DMS79 treated with DMSO at 0.1 percent for 48 hours (cell line): ENCODE measurements around the gene AK8.

Experiments used
- DNase-seq: peaks from one replicate; lab custom pipeline; 2025; lab: John Stamatoyannopoulos, UW

AK8 gene

DNA sequence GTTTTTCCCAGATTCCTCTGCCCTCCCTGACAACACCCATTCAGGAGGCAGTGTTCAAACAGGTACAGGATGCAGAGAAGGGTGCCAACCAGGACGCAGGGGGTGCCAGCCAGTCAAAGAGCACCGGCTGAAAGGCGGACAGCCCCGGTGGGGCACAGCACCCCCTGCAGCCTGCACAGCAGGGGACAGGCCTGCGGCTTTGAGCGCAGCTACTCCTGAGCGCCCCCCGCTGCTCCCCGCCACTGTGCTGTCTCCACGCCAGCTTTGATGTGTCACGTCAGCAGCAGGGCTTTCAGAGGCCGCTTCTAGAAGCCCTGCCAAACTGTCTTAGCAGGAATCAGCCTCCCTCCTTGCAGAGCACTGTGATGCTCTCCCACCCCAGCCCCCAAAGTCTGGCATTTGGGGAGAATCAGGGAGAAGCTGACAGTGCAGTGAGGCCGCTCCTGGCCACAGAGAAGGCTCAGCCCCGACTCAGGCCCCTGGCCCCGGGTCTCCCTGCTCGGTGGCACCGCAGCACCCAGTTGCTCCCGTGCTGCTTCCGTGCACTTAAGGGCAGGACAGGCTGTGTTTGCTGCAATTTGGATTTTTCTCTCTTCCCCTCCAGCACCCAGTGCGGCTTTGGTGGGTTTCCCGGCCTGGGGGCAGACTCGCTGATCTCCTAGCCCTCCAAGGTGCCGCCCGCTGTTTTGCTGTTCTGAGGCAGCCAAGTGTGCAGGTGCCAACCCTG, 20.3 kb downstream of the AK8 start:
- DNase-seq: peak; percentile 21

DNA sequence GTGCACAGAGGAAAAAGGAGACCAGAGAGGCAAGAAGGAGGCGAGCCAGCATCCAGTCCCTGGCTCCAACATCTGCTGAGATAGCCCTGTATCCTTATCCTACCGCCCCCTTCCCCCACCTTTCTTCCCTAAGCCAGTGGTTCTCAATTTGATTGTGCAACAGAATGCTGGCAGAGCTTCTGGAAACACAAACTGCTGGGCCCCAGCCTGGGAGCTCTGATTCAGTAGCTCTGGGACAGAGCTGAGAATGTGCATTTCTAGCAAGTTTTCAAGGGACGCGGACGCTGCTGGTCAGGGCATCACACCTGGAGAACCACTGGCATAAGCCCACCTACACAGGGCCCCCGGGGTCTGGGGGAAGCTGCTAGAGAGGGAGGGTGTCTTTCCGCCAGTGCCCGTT, 21.1 kb downstream of the AK8 start:
- no peak for DNase-seq

DNA sequence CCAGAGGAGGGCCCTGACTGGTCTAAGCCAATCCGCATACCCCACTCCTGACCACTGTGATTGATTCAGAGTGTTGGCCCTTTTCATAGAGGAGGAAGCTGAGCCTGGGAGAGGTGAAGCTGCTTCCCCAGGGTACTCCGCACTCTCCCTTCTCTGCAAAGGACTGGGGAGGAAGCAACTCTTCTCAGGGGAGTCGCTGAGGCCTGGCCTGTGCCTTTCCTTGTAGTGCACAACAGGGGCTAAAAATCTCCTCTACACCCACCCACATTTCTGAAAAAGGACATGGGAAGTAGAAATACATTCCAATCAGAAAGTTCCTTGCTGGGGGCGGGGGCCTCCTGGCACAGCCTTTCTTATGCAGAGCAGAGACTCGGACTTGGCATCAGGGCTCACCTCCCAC, 22.2 kb downstream of the AK8 start:
- no peak for DNase-seq

DNA sequence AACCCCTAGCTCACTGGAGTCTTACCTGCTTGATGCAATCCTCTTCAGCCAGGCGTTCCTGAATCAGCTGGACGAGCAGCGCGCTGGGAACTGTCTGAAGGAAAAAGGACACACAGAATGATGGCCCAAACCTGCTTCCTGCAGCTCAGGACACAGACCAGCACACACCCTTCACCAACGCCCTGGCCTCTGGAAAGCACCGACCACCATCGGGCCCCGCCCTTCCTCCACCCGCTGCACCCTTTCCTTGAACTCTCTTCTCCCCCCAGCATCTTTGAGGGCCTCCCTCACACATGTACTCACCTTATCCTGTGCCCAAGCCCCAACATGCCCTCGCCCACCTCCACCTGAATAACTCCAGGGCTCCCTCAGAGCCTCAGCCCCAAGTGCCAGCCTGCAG, 23.3 kb downstream of the AK8 start:
- no peak for DNase-seq

DNA sequence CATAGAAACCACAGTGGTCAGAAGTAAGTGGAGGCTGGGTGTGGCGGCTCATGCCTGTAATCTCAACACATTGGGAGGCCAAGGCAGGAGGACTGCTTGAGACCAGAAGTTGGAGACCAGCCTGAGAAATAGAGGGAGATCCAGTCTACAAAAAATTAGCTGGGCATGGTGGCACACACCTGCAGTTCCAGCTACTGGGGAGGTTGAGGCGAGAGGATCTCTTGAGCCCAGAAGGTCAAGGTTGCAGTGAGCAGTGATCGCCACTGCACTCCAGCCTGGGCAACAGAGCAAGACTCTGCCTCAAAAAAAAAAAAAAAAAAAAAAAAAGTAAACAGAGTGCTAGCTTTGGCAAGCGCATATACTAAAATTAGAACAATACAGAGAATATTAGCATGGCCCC, 24.6 kb downstream of the AK8 start:
- no peak for DNase-seq

DNA sequence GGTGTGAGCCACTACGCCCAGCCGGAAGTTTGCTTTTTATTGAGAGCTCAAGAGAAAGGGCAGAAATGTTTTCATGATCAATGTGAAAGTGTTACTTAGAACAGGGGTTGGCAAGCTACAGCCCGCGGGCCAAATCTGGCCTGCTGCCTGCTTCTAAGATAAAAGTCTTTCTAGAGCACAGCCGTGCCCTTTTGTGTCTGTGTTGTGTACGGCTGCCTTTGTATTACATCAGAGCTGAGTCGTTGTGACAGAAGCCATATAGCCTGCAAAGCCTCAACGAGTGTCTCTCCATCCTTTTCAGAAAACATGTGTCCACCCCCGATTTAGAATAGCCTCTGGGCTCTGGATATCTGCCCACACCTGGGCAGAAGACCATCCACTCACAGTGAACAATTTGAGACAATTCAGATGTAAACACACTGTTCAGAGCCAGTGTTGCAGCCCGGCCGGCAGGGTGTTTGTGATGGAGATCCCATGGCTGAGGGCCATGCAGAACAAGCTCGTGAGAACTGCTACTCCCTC, 28.8 kb downstream of the AK8 start:
- no peak for DNase-seq

DNA sequence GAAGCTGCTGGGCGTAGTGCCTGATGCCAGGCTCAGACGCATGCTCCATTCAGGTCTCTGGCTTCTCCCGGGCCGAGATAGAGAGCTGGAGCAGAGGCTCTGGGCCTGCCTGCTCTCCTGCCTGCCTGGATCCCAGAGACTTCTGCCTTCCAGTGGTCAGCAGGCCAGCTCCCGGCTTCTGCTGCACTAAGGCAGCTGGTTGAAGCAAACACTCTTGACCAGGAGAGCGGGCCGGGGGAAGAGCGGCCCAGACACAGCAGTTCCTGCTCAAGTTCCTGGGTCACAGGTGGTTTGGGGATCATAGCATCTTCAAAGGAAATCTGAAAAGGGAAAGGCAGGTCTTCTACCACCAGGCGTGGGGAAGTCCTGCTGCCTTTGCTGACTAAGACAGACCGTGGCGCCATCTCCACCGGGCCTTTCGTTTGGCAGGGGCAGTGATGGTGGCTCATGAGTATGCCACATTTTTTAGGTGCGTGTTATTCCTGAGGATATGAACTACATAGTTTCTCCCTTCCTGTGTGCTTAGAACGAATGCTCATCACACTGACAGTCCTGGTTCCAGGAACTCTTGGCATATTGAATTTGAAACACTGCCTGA, 31.1 kb downstream of the AK8 start:
- no peak for DNase-seq

DNA sequence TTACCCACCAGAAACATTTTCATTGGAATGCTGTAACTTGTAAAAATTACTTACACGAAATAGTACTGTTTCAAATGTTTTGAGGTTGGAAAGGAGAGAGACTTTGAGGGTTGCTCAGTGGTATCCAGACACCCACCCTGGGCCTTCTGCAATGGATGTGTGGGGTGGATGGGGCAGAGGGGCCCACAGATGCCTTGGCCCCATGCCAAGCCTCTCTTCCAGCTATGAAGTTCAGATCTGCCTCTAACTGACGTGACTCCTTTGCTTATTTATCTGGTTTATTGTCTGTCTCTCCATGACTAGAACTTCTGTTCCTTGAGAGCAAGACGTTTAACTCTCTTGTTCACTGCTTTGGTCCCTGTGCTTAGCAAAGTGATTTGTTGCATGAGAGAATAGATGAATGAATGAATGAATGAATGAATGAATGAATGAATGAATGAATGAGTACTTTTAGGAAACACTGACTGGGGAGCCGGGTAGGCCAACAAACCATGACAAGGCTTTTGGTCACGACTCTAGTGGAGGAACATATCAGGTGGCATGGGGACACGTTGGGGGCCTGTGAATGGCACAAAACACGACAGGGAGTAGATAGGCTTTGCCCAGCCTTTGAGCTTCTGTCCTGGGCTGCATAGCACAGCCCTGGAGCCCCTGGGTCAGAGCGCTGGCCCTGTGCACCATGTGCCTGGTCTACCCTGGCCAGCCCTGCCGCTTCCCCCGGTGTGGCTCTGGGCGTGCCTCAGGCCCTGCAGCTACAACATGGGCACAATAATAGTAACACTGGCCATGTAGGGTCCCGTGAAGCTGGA, 31.8 kb downstream of the AK8 start:
- DNase-seq: no peak

DNA sequence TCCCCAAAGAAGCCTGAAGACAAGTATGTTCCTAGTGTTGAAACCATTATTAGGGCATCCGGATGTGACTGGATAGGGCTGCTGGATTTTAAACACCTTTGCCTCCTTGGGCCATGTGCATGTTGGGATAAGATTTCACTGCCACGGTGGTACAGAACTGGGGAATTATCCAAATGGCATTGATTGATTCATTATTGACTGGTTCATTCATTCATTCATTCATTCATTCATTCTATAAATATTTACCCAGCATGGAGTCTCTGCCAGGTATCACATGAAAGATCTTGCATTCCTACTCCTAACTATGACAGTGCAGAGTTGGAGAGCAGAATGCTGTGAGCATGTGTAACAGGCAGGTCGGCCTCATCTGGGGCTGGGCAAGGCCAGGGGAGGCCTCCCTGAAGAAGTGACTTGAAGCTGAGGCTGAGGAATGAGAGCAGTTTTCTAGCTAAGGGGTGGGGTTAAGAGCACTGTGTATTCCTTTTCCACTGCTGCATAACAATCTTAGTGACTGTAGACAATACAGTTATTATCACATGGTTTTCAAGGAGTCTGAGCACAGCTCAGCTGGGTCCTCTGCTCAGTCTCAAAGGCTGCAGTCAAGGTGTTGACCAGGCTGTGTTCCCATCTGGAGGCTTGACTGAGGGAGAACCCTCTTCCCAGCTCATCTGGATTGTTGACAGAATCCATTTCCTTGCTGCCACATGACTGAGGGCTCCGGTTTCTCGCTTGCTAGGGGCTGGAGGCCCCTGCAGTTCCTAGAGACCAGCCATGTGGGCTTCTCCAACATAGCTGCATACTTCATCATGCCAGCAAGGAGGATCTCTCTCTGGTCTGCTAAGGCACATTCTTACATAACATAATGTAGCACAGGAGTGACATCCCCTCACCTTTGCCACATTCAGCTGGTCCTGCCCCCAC, 35.7 kb downstream of the AK8 start:
- DNase-seq: no peak

DNA sequence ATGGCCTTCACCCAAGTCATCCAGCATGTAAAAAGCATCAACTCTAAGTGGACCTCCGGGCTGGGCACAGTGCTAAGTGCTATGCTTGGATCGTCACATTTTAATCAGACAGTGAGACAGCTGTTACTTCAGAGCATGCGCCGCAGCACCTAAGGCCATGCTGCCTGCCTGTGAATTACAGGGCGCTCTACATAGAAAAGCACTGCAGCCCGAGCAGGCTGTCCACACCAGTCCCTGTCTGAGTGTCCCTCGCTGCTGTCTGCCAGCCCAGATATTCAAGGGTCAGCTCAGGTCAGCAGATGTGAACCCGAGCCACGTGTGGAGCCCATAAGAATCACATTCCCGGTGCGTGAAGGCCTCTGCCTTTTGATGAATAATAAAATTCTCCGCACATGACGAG, 37.1 kb downstream of the AK8 start:
- no peak for DNase-seq

DNA sequence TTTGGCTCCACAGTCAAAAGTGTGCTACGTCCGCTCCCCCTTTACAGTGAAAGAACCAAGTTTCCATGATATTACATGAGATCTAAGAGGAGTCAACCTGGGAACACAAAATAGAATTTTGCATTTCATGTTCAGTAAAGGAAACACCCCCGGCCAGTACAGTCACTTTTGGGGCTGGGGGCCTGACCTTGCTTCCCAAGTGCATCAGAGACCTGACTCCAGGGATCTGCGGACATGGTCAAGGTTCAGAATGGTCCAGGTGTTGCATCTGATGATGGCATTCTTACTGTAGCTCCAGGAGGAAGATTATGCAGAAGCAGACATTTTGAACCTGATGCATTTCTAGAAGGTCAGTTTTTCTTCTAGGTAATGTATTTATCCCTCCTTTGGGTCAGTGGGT, 39.8 kb downstream of the AK8 start:
- no peak for DNase-seq

DNA sequence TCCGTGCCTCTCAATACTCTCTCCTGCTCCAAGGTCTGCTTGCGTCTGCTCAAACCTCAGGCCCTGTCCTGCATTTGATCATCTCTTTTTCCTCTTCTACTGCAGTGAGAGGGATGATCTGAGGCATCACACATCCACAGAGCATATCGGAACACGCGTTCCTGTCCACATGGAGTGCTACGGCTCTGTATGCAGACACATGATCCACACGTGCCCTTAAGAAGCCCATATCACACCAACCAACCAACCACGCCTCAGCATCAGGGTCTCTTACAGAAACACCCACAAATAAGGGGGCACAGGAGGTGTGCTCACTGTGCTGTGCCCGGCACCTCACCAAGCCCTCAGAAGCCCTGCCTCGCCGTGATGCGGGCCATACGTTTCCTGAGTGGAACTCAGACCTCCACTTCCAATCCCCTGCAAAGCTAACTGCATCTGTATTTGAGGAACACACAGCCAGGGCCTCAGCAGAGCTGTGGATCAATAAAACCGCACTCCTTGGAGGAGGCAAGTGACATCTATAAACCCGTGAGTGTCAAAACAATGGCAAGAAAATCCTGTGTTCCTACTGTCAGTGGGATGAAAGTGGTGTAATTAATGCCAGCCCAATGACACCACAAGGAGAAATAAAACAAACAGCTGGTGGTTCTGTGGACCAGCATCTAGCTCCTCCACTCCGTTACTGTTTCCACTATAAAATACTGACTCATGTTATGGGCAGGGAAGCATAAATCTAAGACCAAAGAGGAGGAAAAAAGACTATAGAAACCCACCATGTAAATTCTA, 40.4 kb downstream of the AK8 start:
- no peak for DNase-seq

DNA sequence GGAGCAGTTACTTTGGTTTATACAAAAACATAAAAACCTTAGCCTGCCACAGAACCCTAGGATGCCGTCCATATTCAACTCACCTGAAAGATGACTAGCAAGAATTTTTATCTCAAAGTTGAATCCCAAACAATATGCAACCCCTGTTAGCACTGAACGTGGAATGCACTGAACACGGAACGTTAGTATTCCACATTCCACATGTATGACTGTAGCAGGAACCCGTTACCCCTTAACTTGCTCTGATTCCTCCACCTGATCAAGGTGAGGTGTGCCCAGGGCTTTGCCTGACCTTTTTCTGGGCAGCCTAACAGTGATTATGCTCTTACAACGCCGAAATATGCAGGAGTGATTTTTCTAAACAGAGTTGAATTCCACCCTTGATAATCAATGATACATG, 43.7 kb downstream of the AK8 start:
- no peak for DNase-seq

DNA sequence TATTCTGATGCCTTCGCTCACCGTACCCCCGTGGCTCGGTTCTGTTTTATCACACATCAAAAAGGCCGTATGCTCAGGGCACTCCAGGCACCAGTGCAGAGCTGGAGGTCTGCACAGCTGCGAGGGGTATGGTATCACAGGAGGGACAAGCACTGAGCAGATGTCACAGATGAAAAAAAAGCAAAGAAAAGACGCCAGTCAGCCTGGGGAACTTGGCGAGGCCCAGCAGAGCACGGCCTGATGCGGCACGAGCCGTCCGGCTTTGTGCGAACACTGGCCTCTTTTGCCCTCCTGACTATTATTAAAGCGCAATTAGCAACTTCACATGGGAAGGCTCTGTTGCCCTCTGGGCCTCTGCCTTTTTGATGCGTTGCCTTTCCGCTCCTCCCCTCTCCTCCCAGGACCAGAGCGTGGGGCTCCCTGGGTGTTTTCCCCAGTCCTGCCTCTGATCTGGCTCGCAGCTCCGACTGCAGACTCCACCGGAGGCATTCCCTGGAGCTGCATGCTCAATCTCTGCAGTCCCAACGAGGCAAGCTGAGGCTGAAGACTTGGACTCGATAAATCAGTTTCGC, 44.4 kb downstream of the AK8 start:
- DNase-seq: no peak

DNA sequence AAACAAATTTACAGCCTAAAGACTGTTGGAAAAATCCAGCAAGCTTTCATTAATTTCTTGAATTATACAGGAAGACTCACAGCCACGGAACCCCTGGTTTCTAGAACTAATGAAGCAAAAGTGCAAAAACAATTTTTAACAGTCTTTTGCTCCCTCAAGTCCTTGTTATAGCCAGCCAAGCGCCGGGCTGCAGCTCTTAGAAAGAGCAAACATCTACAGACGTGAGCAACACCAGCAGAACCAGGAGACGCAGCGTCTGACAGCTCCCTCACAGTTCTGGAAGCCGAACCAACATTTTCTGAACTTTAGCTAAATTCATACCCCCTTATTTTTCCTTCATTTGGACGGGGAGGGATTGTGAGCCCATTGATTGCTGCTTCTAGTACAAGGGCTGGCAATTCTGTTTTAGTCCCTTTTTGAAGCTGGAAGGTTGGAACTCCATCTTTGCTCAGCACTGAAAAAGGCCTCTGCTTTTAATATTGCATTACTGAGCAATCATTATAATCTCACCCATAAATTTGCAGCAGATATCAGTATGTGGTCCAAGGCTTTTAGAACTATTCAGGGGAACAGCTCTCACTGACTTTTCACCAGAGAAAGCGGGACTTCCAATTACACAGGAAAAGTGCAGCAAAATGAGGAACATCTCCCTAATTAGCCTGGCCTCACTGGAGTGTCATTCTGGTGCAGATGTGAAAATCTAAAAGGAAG, 45.8 kb downstream of the AK8 start:
- no peak for DNase-seq

DNA sequence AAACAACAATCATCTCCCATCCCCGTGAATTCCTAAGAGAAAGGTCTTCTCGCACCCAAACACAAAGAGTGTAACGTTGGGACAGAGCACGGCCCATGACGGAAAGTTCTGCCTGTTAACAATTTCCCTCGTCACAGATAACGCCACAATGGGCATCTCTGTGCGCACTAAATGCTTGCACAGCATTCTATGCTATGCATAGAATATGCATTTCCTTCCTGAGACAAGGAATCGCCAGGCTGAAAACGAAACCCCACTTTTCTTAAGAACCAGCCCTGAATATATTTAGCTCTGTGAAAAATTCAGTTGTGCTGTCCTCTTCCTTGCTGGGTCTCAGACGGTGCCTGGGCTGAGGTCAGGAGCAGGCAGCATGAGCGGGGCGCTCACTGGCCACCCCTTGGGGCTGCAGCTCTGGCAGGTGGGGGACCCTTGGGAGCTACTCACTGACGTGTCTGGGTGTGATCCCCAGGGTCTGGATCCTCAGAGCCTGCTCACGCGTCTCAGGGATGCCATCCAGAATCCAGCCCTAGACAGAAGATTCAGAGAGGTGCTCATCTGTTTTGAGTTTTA, 49.8 kb downstream of the AK8 start:
- no peak for DNase-seq

DNA sequence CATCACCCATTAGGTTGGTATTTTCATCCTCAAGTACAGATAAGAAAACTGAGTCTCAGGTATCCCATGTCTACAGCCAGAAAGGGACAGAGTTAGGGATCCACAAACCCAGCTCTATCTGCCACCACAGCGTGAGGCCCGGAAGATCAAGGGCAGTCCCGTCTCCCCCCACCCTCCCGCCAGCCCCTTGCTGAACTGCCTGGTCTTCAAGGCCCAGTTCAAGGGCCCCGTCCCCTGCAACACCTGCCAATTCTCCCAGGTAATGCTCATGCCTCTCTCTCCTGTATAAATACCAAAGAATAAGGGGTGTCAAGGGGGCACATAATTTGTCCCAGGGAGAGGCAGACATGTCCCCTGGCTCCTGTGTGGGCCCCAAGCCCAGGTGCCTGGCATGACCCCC, 50.7 kb downstream of the AK8 start:
- no peak for DNase-seq

DNA sequence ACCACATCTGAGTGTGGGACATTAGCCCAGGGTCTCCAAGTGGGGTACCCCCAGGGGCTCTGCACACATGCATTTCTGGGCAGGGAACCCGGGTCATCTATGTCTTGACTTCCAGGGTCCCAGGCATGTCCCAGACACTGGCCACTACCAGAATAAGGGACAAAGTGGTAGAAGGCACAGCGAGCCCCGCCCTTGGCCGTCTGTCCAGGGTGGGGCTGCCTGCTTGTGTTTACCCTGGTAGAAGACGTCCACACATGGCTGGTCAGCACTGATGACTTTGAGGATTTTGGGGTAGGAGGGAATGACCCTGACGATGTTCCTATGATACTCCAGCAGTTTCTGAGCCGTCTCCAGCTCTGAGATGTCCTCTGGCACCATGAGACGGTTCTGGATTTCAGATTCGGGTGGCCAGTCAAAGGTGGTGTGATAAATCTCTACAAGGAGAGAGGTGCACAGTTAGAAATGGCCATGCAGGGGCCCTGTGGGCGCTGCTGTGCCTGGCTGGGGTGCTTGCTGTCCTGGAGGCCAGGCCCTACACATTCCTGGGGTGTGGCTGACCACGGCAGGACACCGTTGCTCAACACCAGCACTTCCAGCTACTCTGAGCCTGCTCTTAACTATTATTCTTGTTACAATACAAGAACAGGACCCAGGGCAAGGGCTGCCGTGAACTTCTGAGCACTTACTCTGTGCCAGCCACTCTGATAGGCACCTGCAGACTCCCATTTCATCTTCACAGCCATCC, 51.3 kb downstream of the AK8 start:
- DNase-seq: no peak

DNA sequence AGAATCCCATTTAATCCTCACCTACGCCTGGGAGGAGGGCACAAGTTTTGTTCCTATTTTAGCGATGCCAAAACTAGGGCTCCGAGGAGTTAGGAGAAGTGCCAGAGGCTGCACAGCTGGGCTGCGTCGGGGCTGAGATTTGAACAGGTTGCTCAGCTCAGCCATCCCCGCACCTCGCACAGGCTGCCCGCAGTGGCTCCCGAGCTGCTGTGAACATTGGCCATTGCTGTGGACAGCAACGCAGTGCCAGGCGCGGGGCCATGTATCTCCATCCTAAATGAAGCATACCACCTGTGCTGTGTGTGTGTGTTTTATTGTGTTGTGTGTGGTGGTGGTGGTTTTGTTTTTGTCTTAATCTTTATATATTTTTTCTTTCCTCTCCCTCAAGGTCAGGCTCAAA, 52.0 kb downstream of the AK8 start:
- DNase-seq: no peak
